Rectal smooth muscle tissue (tissue), 1 donor: Measurements from ENCODE around the gene CDR2.
"Not testable (repeated sequence)": the region's sequence is repeated elsewhere in the genome, so short reads cannot be mapped to it uniquely, and the experiment has no call there.

Experiments
- H3K27ac ChIP-seq: one replicate; pipeline ENCODE4 v1.7.0; 2013; ENCODE audit warnings: low read depth, low read length, inconsistent platforms
- H3K27me3 ChIP-seq: one replicate; pipeline ENCODE4 v1.7.0; 2013; ENCODE audit warnings: low read length; ENCODE audit not compliant: control insufficient read depth, insufficient read depth
- H3K36me3 ChIP-seq: one replicate; pipeline ENCODE4 v1.7.0; 2013; ENCODE audit warnings: low read length; ENCODE audit not compliant: control insufficient read depth, insufficient read depth
- H3K4me1 ChIP-seq: one replicate; pipeline ENCODE4 v1.7.0; 2013; ENCODE audit warnings: low read length; ENCODE audit not compliant: control insufficient read depth, insufficient read depth
- H3K4me3 ChIP-seq: one replicate; pipeline ENCODE4 v1.7.0; 2013; ENCODE audit warnings: low read length
- H3K9ac ChIP-seq: one replicate; pipeline ENCODE4 v1.7.0; 2013; ENCODE audit warnings: low read length

CDR2 gene

GRCh38 chr16:22302776-22303363, 71.5 kb downstream of the CDR2 start:
- H3K36me3 ChIP-seq = peaks cover 34% of the 10 kb centered on the region
- no peak overlapping the region for H3K9ac ChIP-seq
- no peaks in the 10 kb centered on the region for H3K27me3 ChIP-seq
- H3K4me1 ChIP-seq = peaks cover 7% of the 10 kb centered on the region
- H3K4me3 ChIP-seq = no peak overlapping the region
- no peak overlapping the region for H3K27ac ChIP-seq

- H3K9ac ChIP-seq, H3K4me1 ChIP-seq, H3K27ac ChIP-seq, H3K27me3 ChIP-seq, H3K4me3 ChIP-seq: not testable (repeated sequence)
- H3K36me3 ChIP-seq = peaks cover 25% of the 10 kb centered on the region
Measured at GRCh38 chr16:22301423-22301822, 73.0 kb downstream of the CDR2 start.

- Histone ChIP-seq H3K36me3 (peaks cover 22% of the 10 kb centered on the region), H3K27me3 (no peaks in the 10 kb centered on the region), H3K4me3 (no peak overlapping the region), H3K27ac (no peak overlapping the region), H3K4me1 (peaks cover 11% of the 10 kb centered on the region), H3K9ac (no peak overlapping the region)
Measured at GRCh38 chr16:22300427-22301071, 73.9 kb downstream of the CDR2 start.

GRCh38 chr16:22299036-22299435, 75.4 kb downstream of the CDR2 start:
- Histone ChIP-seq H3K27me3 (no peaks in the 10 kb centered on the region), H3K27ac (peak overlapping the region; percentile 92), H3K4me1 (peaks cover 11% of the 10 kb centered on the region), H3K36me3 (peaks cover 8% of the 10 kb centered on the region), H3K4me3 (no peak overlapping the region), H3K9ac (no peak overlapping the region)

GRCh38 chr16:22297871-22298733, 76.3 kb downstream of the CDR2 start:
- peaks cover 11% of the 10 kb centered on the region for H3K4me1 ChIP-seq

GRCh38 chr16:22297114-22297870, 77.1 kb downstream of the CDR2 start, which contains the start of gene POLR3E:
Gene POLR3E, plus strand, starts transcription at chr16:22297409. Its CDS starts 5,560 bp downstream, at chr16:22302969.
- peak within 1 kb of the TSS; percentile 80 for H3K9ac ChIP-seq
- no peaks in the 10 kb centered on the region for H3K27me3 ChIP-seq
- peak within 1 kb of the TSS; percentile 92 for H3K27ac ChIP-seq
- peaks cover 11% of the 10 kb centered on the region for H3K4me1 ChIP-seq
- H3K4me3 ChIP-seq = peak within 1 kb of the TSS; percentile 76
- peaks cover 3% of the 10 kb centered on the region for H3K36me3 ChIP-seq

More at GRCh38 chr16:22297871-22298733, 76.3 kb downstream of the CDR2 start:
- Histone ChIP-seq H3K36me3 (peaks cover 7% of the 10 kb centered on the region), H3K27ac (peak overlapping the region; percentile 92), H3K9ac (peak overlapping the region; percentile 80), H3K27me3 (no peaks in the 10 kb centered on the region), H3K4me3 (peak overlapping the region; percentile 63)

GRCh38 chr16:22296225-22297113, 78.0 kb downstream of the CDR2 start:
- Histone ChIP-seq H3K36me3 (no peaks in the 10 kb centered on the region), H3K27me3 (no peaks in the 10 kb centered on the region), H3K27ac (peak overlapping the region; percentile 92), H3K9ac (peak overlapping the region; percentile 62), H3K4me3 (peak overlapping the region; percentile 76), H3K4me1 (peaks cover 11% of the 10 kb centered on the region)
